ENCODE measurements around the gene SERPINE1. TPM values are rescaled to one million over a fixed set of nuclear protein-coding genes. Genes with fewer than 3 reads are reported as not detected.

The SERPINE1 gene
- total and polyA plus RNA-seq, 2 experiments from 2014 or later, result 0.97 to 1.2 TPM

DNA sequence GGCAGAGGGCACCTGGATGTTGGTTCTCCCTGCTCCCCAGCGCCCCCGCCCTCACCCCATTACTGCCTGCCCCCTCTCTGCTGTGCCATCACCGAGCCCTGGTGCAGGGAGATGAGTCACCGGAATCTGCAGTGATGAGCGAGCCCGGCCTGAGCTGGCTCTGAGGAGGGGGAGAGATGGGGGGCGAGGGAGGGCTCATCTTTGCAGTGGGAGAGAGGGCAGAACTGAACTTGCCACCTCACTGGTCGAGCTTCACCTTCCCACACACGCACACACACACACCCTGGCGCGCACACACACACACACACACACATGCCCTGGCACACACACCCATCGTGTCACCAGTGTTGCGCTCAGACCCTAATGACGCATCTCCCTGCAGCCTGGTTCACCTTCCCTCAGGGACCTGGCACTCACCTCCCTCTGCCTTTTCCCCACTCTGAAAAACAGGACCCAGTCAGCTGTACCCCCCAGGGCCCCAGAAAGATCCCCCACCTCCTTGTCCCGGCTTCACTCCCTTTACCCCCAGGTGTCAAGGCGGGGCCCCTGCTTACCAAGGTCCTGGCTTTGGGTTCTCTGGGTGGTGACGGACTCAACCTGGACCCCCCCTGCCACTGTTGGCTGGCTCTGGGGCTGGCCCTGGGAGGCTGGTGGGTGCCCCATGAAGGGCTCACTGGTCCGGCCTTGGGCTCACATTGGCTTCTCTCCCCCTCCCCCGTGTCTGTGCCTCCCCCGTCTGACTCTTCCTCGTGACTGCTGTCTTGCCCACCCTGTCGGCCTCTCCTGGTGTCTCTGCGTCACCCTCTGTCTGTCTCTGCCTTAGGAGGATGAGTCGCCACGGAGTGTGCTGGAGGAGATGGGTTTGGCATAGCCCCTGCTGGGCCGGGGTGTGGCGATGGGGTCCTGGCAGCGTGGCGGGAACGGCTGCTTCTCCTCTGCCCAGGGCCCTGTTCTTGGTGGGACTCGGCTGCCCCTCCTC is 33.1 kb downstream of the SERPINE1 start (continued):
- TF ChIP-seq, protein P1, sequence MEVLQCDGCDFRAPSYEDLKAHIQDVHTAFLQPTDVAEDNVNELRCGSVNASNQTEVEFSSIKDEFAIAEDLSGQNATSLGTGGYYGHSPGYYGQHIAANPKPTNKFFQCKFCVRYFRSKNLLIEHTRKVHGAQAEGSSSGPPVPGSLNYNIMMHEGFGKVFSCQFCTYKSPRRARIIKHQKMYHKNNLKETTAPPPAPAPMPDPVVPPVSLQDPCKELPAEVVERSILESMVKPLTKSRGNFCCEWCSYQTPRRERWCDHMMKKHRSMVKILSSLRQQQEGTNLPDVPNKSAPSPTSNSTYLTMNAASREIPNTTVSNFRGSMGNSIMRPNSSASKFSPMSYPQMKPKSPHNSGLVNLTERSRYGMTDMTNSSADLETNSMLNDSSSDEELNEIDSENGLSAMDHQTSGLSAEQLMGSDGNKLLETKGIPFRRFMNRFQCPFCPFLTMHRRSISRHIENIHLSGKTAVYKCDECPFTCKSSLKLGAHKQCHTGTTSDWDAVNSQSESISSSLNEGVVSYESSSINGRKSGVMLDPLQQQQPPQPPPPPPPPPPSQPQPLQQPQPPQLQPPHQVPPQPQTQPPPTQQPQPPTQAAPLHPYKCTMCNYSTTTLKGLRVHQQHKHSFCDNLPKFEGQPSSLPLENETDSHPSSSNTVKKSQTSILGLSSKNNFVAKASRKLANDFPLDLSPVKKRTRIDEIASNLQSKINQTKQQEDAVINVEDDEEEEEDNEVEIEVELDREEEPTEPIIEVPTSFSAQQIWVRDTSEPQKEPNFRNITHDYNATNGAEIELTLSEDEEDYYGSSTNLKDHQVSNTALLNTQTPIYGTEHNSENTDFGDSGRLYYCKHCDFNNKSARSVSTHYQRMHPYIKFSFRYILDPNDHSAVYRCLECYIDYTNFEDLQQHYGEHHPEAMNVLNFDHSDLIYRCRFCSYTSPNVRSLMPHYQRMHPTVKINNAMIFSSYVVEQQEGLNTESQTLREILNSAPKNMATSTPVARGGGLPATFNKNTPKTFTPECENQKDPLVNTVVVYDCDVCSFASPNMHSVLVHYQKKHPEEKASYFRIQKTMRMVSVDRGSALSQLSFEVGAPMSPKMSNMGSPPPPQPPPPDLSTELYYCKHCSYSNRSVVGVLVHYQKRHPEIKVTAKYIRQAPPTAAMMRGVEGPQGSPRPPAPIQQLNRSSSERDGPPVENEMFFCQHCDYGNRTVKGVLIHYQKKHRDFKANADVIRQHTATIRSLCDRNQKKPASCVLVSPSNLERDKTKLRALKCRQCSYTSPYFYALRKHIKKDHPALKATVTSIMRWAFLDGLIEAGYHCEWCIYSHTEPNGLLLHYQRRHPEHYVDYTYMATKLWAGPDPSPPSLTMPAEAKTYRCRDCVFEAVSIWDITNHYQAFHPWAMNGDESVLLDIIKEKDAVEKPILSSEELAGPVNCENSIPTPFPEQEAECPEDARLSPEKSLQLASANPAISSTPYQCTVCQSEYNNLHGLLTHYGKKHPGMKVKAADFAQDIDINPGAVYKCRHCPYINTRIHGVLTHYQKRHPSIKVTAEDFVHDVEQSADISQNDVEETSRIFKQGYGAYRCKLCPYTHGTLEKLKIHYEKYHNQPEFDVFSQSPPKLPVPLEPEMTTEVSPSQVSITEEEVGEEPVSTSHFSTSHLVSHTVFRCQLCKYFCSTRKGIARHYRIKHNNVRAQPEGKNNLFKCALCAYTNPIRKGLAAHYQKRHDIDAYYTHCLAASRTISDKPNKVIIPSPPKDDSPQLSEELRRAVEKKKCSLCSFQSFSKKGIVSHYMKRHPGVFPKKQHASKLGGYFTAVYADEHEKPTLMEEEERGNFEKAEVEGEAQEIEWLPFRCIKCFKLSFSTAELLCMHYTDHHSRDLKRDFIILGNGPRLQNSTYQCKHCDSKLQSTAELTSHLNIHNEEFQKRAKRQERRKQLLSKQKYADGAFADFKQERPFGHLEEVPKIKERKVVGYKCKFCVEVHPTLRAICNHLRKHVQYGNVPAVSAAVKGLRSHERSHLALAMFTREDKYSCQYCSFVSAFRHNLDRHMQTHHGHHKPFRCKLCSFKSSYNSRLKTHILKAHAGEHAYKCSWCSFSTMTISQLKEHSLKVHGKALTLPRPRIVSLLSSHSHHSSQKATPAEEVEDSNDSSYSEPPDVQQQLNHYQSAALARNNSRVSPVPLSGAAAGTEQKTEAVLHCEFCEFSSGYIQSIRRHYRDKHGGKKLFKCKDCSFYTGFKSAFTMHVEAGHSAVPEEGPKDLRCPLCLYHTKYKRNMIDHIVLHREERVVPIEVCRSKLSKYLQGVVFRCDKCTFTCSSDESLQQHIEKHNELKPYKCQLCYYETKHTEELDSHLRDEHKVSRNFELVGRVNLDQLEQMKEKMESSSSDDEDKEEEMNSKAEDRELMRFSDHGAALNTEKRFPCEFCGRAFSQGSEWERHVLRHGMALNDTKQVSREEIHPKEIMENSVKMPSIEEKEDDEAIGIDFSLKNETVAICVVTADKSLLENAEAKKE (CRISPR knock-in tag; IDR thresholded peaks at IDR 0.05), result no peak
- TF ChIP-seq CREB1 (CRISPR knock-in tag; IDR thresholded peaks at IDR 0.05; ENCODE audit: low read depth), result no peak
- no peak for TF ChIP-seq POLR2AphosphoS5 (IDR thresholded peaks at IDR 0.05; ENCODE audit: low read depth)

DNA sequence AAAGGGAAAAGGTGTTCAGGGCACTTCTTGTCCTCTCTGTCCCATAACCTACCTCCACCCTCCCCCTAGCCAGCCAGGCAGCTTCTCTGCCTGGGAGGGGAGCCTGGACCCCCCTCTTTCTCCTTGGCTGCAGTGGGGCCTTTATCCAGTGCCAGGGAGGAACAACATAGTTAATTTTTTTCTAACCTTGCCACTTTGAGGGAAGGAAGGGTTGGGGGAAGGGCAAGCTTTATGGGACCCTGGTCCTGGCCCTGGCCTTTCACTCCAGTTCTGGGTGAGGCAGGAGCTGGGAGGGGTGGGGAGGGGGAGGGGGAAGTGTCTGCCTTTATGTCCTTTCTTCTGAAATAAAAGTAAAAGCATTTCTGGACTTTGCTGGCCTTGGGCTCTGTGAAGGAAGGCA is 34.0 kb downstream of the SERPINE1 start:
- Mint-ChIP-seq H3K4me3 (no peak overlapping the region), H3K27me3 (ENCODE audit: insufficient read depth, low read depth, poor library complexity) (peaks cover 42% of the 10 kb centered on the region), H3K36me3 (ENCODE audit: low read depth) (peaks cover 19% of the 10 kb centered on the region), H3K27ac (no peak overlapping the region), H3K4me1 (peaks cover 58% of the 10 kb centered on the region), H3K9me3 (no peaks in the 10 kb centered on the region; the same call in 1 of the 3 replicates)
- Histone ChIP-seq H3K79me2 (replicated peaks; ENCODE audit: insufficient read depth) (peaks cover 4% of the 10 kb centered on the region), H3K4me1 (ENCODE audit: insufficient read depth) (peaks cover 55% of the 10 kb centered on the region), H3K9me2 (ENCODE audit: insufficient read depth) (no peaks in the 10 kb centered on the region), H3K4me2 (peak overlapping the region; percentile 72), H3K27ac (ENCODE audit: low read depth) (no peak overlapping the region), H3F3A (replicated peaks; ENCODE audit: low read depth) (peaks cover 32% of the 10 kb centered on the region), H4K20me1 (replicated peaks; ENCODE audit: insufficient read depth) (peaks cover 6% of the 10 kb centered on the region; the same call in 1 of the 2 replicates), H3K36me3 (ENCODE audit: insufficient read depth) (no peaks in the 10 kb centered on the region), H3K27me3 (ENCODE audit: insufficient read depth) (peaks cover 45% of the 10 kb centered on the region), H2AFZ (no peak overlapping the region), H3K4me3 (0 out of 2 replicates have a peak overlapping the region, but pooled peaks have one; percentile 28)
- ATAC-seq, result no peak
- no peak for DNase-seq (ENCODE audit: low spot score)
- TF ChIP-seq ZNF331 (CRISPR knock-in tag; IDR thresholded peaks at IDR 0.05; ENCODE audit: low read depth), result no peak
- TF ChIP-seq STAT1 (IDR thresholded peaks at IDR 0.05; ENCODE audit: unreplicated experiment), result no peak
- no peak for TF ChIP-seq NANOG (IDR thresholded peaks at IDR 0.05; ENCODE audit: borderline replicate concordance)

Data from GM23338 (cell line).